Kidney capillary endothelial cell (primary cell): ENCODE data around the gene ZNF487.
"Not testable (repeated sequence)": the region's sequence is repeated elsewhere in the genome, so short reads cannot be mapped to it uniquely, and the experiment has no call there.

ENCODE experiments used
- DNase-seq: peaks from one replicate; pipeline ENCODE4 v3.0.0-alpha.2; 2018; ENCODE audit warnings: low spot score

ZNF487 gene

GRCh38 chr10:43437141-43437870, 395 bp downstream of the ZNF487 start:
- DNase-seq = no peak

GRCh38 chr10:43440463-43441134, 3.7 kb downstream of the ZNF487 start:
- no peak for DNase-seq

- no peak for DNase-seq
Measured at GRCh38 chr10:43444323-43444722, 7.4 kb downstream of the ZNF487 start.

GRCh38 chr10:43444897-43445466, 8.1 kb downstream of the ZNF487 start:
- DNase-seq = no peak

GRCh38 chr10:43446219-43447017, 9.5 kb downstream of the ZNF487 start:
- DNase-seq = not testable (repeated sequence)

- DNase-seq = no peak
Measured at GRCh38 chr10:43448742-43449141, 11.8 kb downstream of the ZNF487 start.

GRCh38 chr10:43452356-43452914, 15.5 kb downstream of the ZNF487 start:
- no peak for DNase-seq

GRCh38 chr10:43453266-43453831, 16.4 kb downstream of the ZNF487 start:
- DNase-seq = no peak

- DNase-seq = not testable (repeated sequence)
Measured at GRCh38 chr10:43454025-43454424, 17.1 kb downstream of the ZNF487 start.

GRCh38 chr10:43456561-43456960, 19.6 kb downstream of the ZNF487 start:
- DNase-seq = not testable (repeated sequence)

- no peak for DNase-seq
Measured at GRCh38 chr10:43458227-43458626, 21.3 kb downstream of the ZNF487 start.

GRCh38 chr10:43461950-43462349, 25.0 kb downstream of the ZNF487 start:
- DNase-seq = peak; percentile 80

- DNase-seq = not testable (repeated sequence)
Measured at GRCh38 chr10:43465086-43465735, 28.3 kb downstream of the ZNF487 start.

GRCh38 chr10:43465736-43466120, 28.8 kb downstream of the ZNF487 start:
- not testable (repeated sequence) for DNase-seq

- no peak for DNase-seq
Measured at GRCh38 chr10:43471146-43471545, 34.2 kb downstream of the ZNF487 start.

GRCh38 chr10:43471935-43472720, 35.2 kb downstream of the ZNF487 start:
- no peak for DNase-seq

- no peak for DNase-seq
Measured at GRCh38 chr10:43479275-43479674, 42.4 kb downstream of the ZNF487 start.

- no peak for DNase-seq
Measured at GRCh38 chr10:43482319-43483078, 45.6 kb downstream of the ZNF487 start.

GRCh38 chr10:43491855-43492254, 54.9 kb downstream of the ZNF487 start:
- DNase-seq = no peak

- no peak for DNase-seq
Measured at GRCh38 chr10:43502931-43503330, 66.0 kb downstream of the ZNF487 start.
